ENCODE data around the gene SLC4A1. TPM values are rescaled to one million over a fixed set of nuclear protein-coding genes. Genes with fewer than 3 reads are reported as not detected.

Gene SLC4A1
- total RNA-seq, 1 experiment from 2014 or later = not detected

- TF ChIP-seq NFYB (CRISPR knock-in tag; conservative IDR thresholded peaks at IDR 0.05; ENCODE audit: low read depth) = no peak
- TF ChIP-seq ARID4B (CRISPR knock-in tag; IDR thresholded peaks at IDR 0.05; ENCODE audit: borderline replicate concordance) = no peak
- no peak for TF ChIP-seq GTF2I (CRISPR knock-in tag; conservative IDR thresholded peaks at IDR 0.05)
- TF ChIP-seq ESRRA (CRISPR knock-in tag; IDR thresholded peaks at IDR 0.05; ENCODE audit: borderline replicate concordance) = no peak
- no peak for TF ChIP-seq ATF1 (CRISPR knock-in tag; IDR thresholded peaks at IDR 0.05)
- TF ChIP-seq ZNF425 (CRISPR knock-in tag; conservative IDR thresholded peaks at IDR 0.05) = no peak
- TF ChIP-seq ZBTB21 (CRISPR knock-in tag; IDR thresholded peaks at IDR 0.05; ENCODE audit: borderline replicate concordance) = no peak
- TF ChIP-seq CDX4 (CRISPR knock-in tag; IDR thresholded peaks at IDR 0.05; ENCODE audit: borderline replicate concordance) = no peak
- no peak for TF ChIP-seq ETV6 (CRISPR knock-in tag; IDR thresholded peaks at IDR 0.05)
- TF ChIP-seq ERG (CRISPR knock-in tag; IDR thresholded peaks at IDR 0.05) = no peak
- no peak for TF ChIP-seq TEAD4 (CRISPR knock-in tag; IDR thresholded peaks at IDR 0.05)
- no peak for TF ChIP-seq ZNF423 (CRISPR knock-in tag; IDR thresholded peaks at IDR 0.05)
- no peak for TF ChIP-seq ZNF532 (CRISPR knock-in tag; IDR thresholded peaks at IDR 0.05; ENCODE audit: borderline replicate concordance)
- TF ChIP-seq E2F1 (CRISPR knock-in tag; IDR thresholded peaks at IDR 0.05) = no peak
- H3K27ac Mint-ChIP-seq = peak overlapping the region; percentile 68
- POLR2A ChIA-PET = no interaction called here
- H3K4me3 Mint-ChIP-seq = no peak overlapping the region
- no peaks in the 10 kb centered on the region for H3K27me3 Mint-ChIP-seq (ENCODE audit: low read depth)
- H3K4me1 Mint-ChIP-seq = peaks cover 33% of the 10 kb centered on the region
- DNase-seq (ENCODE audit: low spot score) (no peak), ATAC-seq (no peak)
- no peaks in the 10 kb centered on the region for H3K9me3 Mint-ChIP-seq
- peaks cover 8% of the 10 kb centered on the region for H3K36me3 Mint-ChIP-seq
- CTCF ChIA-PET = interaction anchor here (1.1 to 1.3 kb wide), 3 partner anchors 18 to 112 kb away, joined by 3 to 5 read pairs (median 3); partner anchors contain the start of gene HDAC5
Measured at GRCh38 chr17:44202756-44203155, 65.2 kb downstream of the SLC4A1 start.
